Activated CD4-positive, alpha-beta T cell treated with anti-CD3 and anti-CD28 coated beads, Interleukin-2, amount 10 ng/mL, durations not matched to agents 7 days and 5 days (primary cell): ENCODE results near the gene NR2C1. TPM values are rescaled to one million over a fixed set of nuclear protein-coding genes. Genes with fewer than 3 reads are reported as not detected.
A peak's percentile ranks its signal among the peaks of the same experiment; 100 is the strongest.
"Not testable (repeated sequence)": the region's sequence is repeated elsewhere in the genome, so short reads cannot be mapped to it uniquely, and the experiment has no call there.

Source experiments
- CTCF ChIA-PET: fragments of 350-600 bp; sonication (Branson Sonifier 250); formaldehyde crosslinking; loops from one replicate; lab custom pipeline; 2021; ENCODE audit warnings: antibody characterized with exemption; lab: Charles Lee
- POLR2A ChIA-PET: fragments of 350-600 bp; sonication (Branson Sonifier 250); formaldehyde crosslinking; loops from one replicate; lab custom pipeline; 2021; ENCODE audit warnings: antibody characterized with exemption; lab: Charles Lee
- DNase-seq: peaks from one replicate; pipeline ENCODE4 v3.0.0-alpha.2; 2020
- H3K27ac Mint-ChIP-seq: one replicate; pipeline ENCODE4 v1.8.0; 2021; ENCODE audit warnings: mild to moderate bottlenecking, moderate library complexity, mixed read lengths
- H3K27me3 Mint-ChIP-seq: one replicate; pipeline ENCODE4 v1.8.0; 2021; ENCODE audit warnings: mixed read lengths
- H3K36me3 Mint-ChIP-seq: one replicate; pipeline ENCODE4 v1.8.0; 2021; ENCODE audit warnings: low read depth, mixed read lengths
- H3K4me1 Mint-ChIP-seq: one replicate; pipeline ENCODE4 v1.8.0; 2021; ENCODE audit warnings: mixed read lengths
- H3K4me3 Mint-ChIP-seq: one replicate; pipeline ENCODE4 v1.8.0; 2021; ENCODE audit warnings: mild to moderate bottlenecking, moderate library complexity, mixed read lengths
- H3K9me3 Mint-ChIP-seq: one replicate; pipeline ENCODE4 v1.8.0; 2021; ENCODE audit warnings: mixed read lengths
- total RNA-seq, 2 experiments: library from RNA; stranded (reverse); gene quantifications; one replicate each; pipeline ENCODE4 v1.2.3, GENCODE V29; 2021

NR2C1 gene
- total RNA-seq, 2 experiments from 2014 or later, result 31.6 to 49.7 TPM

DNA sequence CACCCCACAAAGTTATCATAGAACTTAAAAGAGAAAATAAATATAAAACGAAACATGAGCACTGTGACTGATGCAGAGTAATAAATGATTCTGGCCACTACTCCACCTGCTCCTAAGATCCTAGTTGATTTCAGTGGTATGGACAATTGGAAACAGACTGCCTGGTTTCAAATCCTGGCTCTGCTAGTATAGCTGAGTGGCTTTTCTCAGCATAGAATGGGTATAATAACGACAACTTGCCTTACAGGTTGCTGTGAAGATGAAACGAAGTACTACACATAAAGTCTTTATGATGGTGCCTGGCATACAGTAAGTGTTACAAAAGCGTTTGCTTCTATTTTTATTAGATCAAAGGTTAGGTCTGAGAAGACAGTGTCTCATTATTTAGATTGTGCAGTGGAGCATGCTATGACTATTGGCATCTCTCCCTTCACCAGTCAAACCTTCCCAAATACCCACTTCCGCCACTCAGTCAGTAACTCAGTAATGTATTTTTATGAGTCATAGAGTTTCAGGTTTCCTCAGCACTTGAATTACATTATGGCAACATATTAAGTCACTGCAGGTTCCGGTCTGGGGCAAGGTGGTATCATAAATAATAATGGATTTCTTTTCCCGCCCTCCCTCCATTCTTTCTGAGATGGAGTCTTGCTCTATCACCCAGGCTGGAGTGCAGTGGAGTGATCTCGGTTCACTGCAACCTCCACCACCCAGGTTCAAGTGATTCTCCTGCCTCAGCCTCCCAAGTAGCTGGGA, 29.7 kb upstream of the NR2C1 start:
- peaks cover 15% of the 10 kb centered on the region for H3K4me1 Mint-ChIP-seq
- H3K9me3 Mint-ChIP-seq, result no peaks in the 10 kb centered on the region
- H3K27ac Mint-ChIP-seq, result peak overlapping the region; percentile 20
- no peaks in the 10 kb centered on the region for H3K36me3 Mint-ChIP-seq
- POLR2A ChIA-PET, result no interaction called here
- H3K4me3 Mint-ChIP-seq, result no peak overlapping the region
- H3K27me3 Mint-ChIP-seq, result peaks cover 1% of the 10 kb centered on the region
- DNase-seq, result peak; percentile 44
- CTCF ChIA-PET, result interaction anchor here (2.2 kb wide), 1 partner anchor 30 kb away, joined by 8 read pairs; the partner anchor contains the start of gene NR2C1

DNA sequence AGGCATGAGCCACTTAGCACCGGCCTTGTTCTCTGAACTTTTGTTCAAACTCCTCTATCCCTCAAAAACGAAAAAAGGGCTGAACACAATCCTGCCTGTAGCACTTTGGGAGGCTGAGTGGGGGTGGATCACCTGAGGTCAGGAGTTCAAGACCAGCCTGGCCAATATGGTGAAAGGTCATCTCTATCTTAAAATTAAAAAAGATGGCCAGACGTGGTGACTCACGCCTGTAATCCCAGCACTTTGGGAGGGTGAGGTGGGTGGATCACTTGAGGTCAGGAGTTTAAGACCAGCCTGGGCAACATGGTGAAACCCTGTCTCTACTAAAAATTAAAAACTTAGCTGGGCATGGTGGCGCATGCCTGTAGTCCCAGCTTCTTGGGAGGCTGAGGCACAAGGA, 28.5 kb upstream of the NR2C1 start:
- H3K4me3 Mint-ChIP-seq, DNase-seq, H3K9me3 Mint-ChIP-seq, H3K27ac Mint-ChIP-seq, H3K27me3 Mint-ChIP-seq, POLR2A ChIA-PET, H3K36me3 Mint-ChIP-seq: not testable (repeated sequence)
- peaks cover 15% of the 10 kb centered on the region for H3K4me1 Mint-ChIP-seq
- CTCF ChIA-PET, result interaction anchor here (0.6 kb wide), 1 partner anchor 8 kb away, joined by 3 read pairs; no protein-coding TSS in a partner anchor

DNA sequence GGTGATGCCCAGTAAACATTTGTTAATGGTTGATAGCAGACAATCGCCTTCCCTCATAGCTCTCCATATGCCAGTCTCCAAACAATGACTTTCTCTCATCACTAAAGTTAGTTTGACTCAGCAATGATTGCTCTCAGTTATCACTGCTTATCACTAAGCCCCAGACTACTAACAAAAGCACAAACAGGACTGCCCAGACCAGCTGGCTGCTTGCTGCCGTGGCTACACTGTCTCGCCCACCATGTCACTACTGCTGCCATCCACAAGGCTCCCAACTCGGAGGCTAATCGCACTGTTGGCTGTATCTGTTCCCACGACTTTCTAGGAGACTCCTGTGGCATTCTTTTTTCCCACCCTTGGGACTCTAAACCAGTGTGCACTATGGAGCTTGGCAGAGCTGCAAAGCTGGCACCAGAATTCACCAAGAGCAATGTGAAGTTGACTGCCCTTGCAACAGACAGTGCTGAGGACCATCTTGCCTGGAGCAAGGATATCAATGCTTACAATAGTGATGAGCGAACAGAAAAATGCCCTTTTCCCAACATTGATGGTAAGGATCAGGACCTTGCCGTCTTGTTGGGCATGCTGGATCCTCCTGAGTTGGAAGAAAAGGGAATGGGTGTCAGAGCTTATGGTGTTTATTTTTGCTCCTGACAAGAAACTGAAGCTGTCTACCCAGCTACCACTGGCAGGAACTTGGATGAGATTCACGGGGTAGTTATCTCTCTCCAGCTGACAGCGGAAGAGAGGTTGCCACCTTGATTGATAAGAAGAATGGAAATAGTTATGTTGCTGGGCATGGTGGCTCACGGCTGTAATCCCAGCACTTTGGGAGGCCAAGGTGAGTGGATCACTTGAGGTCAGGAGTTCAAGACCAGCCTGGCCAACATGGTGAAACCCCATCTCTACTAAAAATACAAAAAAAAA, 27.1 kb upstream of the NR2C1 start:
- Mint-ChIP-seq H3K9me3 (no peaks in the 10 kb centered on the region), H3K4me3 (no peak overlapping the region), H3K27ac (no peak overlapping the region), H3K36me3 (no peaks in the 10 kb centered on the region), H3K27me3 (peaks cover 5% of the 10 kb centered on the region), H3K4me1 (peaks cover 15% of the 10 kb centered on the region)
- CTCF ChIA-PET, result interaction anchor here (1.2 kb wide), 1 partner anchor 9 kb away, joined by 3 read pairs; no protein-coding TSS in a partner anchor
- POLR2A ChIA-PET, result no interaction called here
- DNase-seq, result no peak

DNA sequence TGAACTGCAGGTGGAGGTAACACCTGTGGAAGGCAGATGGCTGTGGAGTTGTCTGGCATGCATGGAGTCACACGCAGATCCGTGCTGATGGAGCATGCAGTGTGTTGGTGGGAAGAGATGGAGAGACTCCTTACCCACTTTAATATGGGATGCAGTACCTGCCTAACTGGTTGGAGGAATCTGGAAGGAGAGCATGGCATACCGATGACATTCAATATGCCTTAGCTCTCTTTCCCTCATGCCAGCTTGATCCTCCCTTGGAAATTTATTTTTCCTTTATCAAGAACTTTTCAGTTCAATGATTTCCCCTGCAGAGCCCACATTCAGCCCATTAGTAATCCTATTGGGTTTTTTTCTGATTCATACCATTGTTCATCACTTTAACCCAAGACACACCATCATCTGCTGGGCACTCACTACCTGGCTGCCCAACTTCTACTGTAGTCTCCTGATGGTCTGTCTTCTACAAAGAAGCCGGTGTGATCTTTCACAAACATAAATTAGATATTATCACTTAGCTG, 25.9 kb upstream of the NR2C1 start:
- peaks cover 15% of the 10 kb centered on the region for H3K4me1 Mint-ChIP-seq
- no peak for DNase-seq
- no peak overlapping the region for H3K27ac Mint-ChIP-seq
- no peaks in the 10 kb centered on the region for H3K9me3 Mint-ChIP-seq
- POLR2A ChIA-PET, result no interaction called here
- no peak overlapping the region for H3K4me3 Mint-ChIP-seq
- H3K27me3 Mint-ChIP-seq, result peaks cover 5% of the 10 kb centered on the region
- CTCF ChIA-PET, result interaction anchor here (1.2 kb wide), 1 partner anchor 10 kb away, joined by 3 read pairs; no protein-coding TSS in a partner anchor
- no peaks in the 10 kb centered on the region for H3K36me3 Mint-ChIP-seq

DNA sequence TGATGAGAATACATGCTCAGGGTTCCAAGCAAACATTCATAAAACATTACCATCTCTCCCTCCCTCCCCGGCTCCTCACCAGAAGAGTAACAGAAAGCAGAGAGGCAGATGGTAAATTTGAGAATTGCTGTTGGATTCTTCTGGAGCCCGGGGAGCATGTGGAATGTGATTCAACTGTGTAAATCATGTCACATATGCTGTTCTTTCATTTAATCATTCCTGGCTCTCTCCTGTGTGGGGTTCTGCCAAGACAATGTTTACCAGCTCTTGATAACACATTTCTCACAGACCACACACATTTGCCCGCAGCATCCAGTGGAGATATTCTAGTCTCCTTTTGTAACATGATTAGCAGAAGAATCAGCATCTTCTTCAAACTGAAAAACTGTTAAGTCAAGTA, 23.4 kb upstream of the NR2C1 start:
- CTCF ChIA-PET, result no interaction called here
- Mint-ChIP-seq H3K27me3 (peaks cover 5% of the 10 kb centered on the region), H3K27ac (no peak overlapping the region), H3K4me3 (no peak overlapping the region), H3K4me1 (no peaks in the 10 kb centered on the region), H3K36me3 (no peaks in the 10 kb centered on the region), H3K9me3 (no peaks in the 10 kb centered on the region)
- POLR2A ChIA-PET, result no interaction called here
- no peak for DNase-seq

GRCh38 chr12:95096378-95096777, 23.0 kb upstream of the NR2C1 start:
- Mint-ChIP-seq H3K9me3 (no peaks in the 10 kb centered on the region), H3K27ac (no peak overlapping the region), H3K27me3 (peaks cover 5% of the 10 kb centered on the region), H3K4me1 (no peaks in the 10 kb centered on the region), H3K4me3 (no peak overlapping the region), H3K36me3 (no peaks in the 10 kb centered on the region)
- DNase-seq, result no peak
- CTCF ChIA-PET, result no interaction called here
- POLR2A ChIA-PET, result no interaction called here

DNA sequence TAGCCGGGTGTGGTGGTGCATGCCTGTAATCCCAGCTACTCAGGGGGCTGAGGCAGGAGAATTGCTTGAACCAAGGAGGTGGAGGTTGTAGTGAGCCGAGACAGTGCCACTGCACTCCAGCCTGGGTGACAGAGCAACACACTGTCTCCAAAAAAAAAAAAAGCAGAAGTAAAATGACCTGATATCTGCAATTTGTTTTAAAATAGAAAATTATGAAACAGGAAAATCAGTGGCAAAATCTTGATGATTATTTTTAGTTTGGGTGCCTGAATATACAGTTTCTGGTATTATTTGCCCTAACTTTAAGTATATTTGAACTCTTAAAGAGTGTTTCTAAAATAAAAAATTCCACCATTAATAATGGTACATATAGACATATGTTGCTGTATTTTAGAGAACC, 22.4 kb upstream of the NR2C1 start:
- CTCF ChIA-PET, H3K9me3 Mint-ChIP-seq, H3K4me1 Mint-ChIP-seq, H3K27ac Mint-ChIP-seq, DNase-seq, H3K4me3 Mint-ChIP-seq, H3K27me3 Mint-ChIP-seq, POLR2A ChIA-PET, H3K36me3 Mint-ChIP-seq: not testable (repeated sequence)

- Mint-ChIP-seq H3K4me1 (no peaks in the 10 kb centered on the region), H3K4me3 (no peak overlapping the region), H3K36me3 (no peaks in the 10 kb centered on the region), H3K9me3 (no peaks in the 10 kb centered on the region), H3K27ac (no peak overlapping the region), H3K27me3 (no peaks in the 10 kb centered on the region)
- no peak for DNase-seq
- CTCF ChIA-PET, result no interaction called here
- POLR2A ChIA-PET, result no interaction called here
These were observed 16.0 kb upstream of the NR2C1 start for GRCh38 chr12:95089462-95089861.

DNA sequence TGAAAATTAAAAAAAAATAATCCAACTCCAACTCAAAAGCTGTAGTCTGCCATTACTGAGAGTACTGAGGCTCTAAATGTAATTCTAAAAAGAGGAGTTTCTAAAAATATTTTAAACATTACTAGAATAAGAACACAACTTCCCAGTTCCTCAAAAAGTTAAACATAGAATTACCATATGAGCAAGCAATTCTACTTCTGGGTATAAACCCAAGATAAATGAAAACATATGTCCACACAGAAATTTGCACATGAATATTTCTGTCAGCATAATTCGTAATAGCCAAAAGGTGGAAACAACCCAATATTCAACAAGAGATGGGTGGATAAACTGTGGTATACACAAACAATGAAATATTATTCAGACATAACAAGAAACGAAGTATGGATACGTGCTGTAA, 15.0 kb upstream of the NR2C1 start:
- H3K4me1 Mint-ChIP-seq, result no peaks in the 10 kb centered on the region
- H3K36me3 Mint-ChIP-seq, result no peaks in the 10 kb centered on the region
- ChIA-PET CTCF (no interaction called here), POLR2A (no interaction called here)
- H3K4me3 Mint-ChIP-seq, result no peak overlapping the region
- H3K27ac Mint-ChIP-seq, result no peak overlapping the region
- peaks cover 2% of the 10 kb centered on the region for H3K27me3 Mint-ChIP-seq
- no peak for DNase-seq
- H3K9me3 Mint-ChIP-seq, result no peaks in the 10 kb centered on the region

- no peak for DNase-seq
- CTCF ChIA-PET, result interaction anchor here (0.5 to 1.5 kb wide), 2 partner anchors 12 to 200 kb away, joined by 3 to 7 read pairs; partner anchors contain the start of gene NR2C1
- no peak overlapping the region for H3K4me3 Mint-ChIP-seq
- no peaks in the 10 kb centered on the region for H3K9me3 Mint-ChIP-seq
- no peaks in the 10 kb centered on the region for H3K4me1 Mint-ChIP-seq
- H3K27me3 Mint-ChIP-seq, result peaks cover 2% of the 10 kb centered on the region
- H3K27ac Mint-ChIP-seq, result no peak overlapping the region
- H3K36me3 Mint-ChIP-seq, result no peaks in the 10 kb centered on the region
- POLR2A ChIA-PET, result no interaction called here
These were observed 12.2 kb upstream of the NR2C1 start for GRCh38 chr12:95085612-95086011.

DNA sequence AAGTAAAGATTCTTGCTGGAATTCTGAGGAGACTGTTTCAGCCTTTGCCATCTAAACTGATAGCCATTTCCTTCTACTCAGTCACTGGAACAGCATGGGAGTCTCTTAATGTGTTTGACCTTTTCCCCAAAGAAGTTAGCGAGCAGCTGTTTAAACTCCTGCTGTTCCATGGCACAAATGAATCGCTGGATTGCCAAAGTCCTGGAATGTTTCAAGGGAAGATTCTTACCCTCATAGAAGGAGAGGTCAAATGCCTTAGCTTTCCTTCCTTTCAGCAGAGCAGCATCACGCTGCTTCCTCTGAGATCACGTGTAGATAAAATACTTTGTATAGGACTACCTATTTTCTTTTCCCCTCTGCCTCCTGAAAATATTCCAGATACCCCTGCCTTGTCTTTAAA, 10.5 kb upstream of the NR2C1 start:
- CTCF ChIA-PET, result interaction anchor here (0.6 to 1.5 kb wide), 2 partner anchors 11 to 197 kb away, joined by 4 to 7 read pairs; partner anchors contain the start of gene NR2C1
- Mint-ChIP-seq H3K27ac (no peak overlapping the region), H3K9me3 (no peaks in the 10 kb centered on the region), H3K4me3 (no peak overlapping the region), H3K4me1 (no peaks in the 10 kb centered on the region), H3K27me3 (peaks cover 2% of the 10 kb centered on the region), H3K36me3 (no peaks in the 10 kb centered on the region)
- DNase-seq, result no peak
- POLR2A ChIA-PET, result no interaction called here

GRCh38 chr12:95083471-95083870, 10.1 kb upstream of the NR2C1 start:
- Mint-ChIP-seq H3K4me1 (no peaks in the 10 kb centered on the region), H3K36me3 (no peaks in the 10 kb centered on the region), H3K27me3 (peaks cover 2% of the 10 kb centered on the region), H3K4me3 (no peak overlapping the region), H3K9me3 (no peaks in the 10 kb centered on the region), H3K27ac (no peak overlapping the region)
- ChIA-PET CTCF (no interaction called here), POLR2A (no interaction called here)
- DNase-seq, result no peak
